Left renal pelvis (tissue), 4 donors: ENCODE measurements around the gene RITA1. TPM values are rescaled to one million over a fixed set of nuclear protein-coding genes. Genes with fewer than 3 reads are reported as not detected.
A peak's percentile ranks its signal among the peaks of the same experiment; 100 is the strongest.

Experiments
- DNase-seq, 4 donors: peaks; one replicate each; pipeline ENCODE4 v3.0.0-alpha.2; 2013; ENCODE audit warnings: low read depth in 4 of 4, low spot score in 3 of 4
- polyA plus RNA-seq, 4 donors: library from polyadenylated mRNA; unstranded; fragments of 120-200 nt; gene quantifications; one replicate each; pipeline ENCODE4 v1.2.1, GENCODE V29; 2013; ENCODE audit not compliant: insufficient read length in 4 of 4

Gene RITA1
- polyA plus RNA-seq, 4 donors, result 11.6 to 20.7 (median 14.1) TPM

- no peak for DNase-seq
Measured at GRCh38 chr12:113173081-113173698, 12.3 kb upstream of the RITA1 start.

GRCh38 chr12:113174461-113175384 lies 10.8 kb upstream of the RITA1 start:
- no peak for DNase-seq

GRCh38 chr12:113179023-113179422 lies 6.5 kb upstream of the RITA1 start:
- DNase-seq, result no peak

- DNase-seq, result no peak
Measured at GRCh38 chr12:113180333-113180732, 5.2 kb upstream of the RITA1 start.

GRCh38 chr12:113181975-113182374 lies 3.5 kb upstream of the RITA1 start:
- no peak for DNase-seq

- no peak for DNase-seq
Measured at GRCh38 chr12:113183030-113183589, 2.4 kb upstream of the RITA1 start.

GRCh38 chr12:113184098-113184899 lies 1.2 kb upstream of the RITA1 start:
- no peak for DNase-seq

- peak in 3 of 4 donors; percentile 70 to 79 (median 77) for DNase-seq
Measured at GRCh38 chr12:113184900-113185179, 681 bp upstream of the RITA1 start.

- no peak for DNase-seq
Measured at GRCh38 chr12:113186033-113186365, 478 bp downstream of the RITA1 start.

GRCh38 chr12:113186666-113187325 lies 1.3 kb downstream of the RITA1 start:
- no peak for DNase-seq

- no peak for DNase-seq
Measured at GRCh38 chr12:113189361-113189760, 3.8 kb downstream of the RITA1 start.

GRCh38 chr12:113190761-113191160 lies 5.2 kb downstream of the RITA1 start:
- no peak for DNase-seq

GRCh38 chr12:113191227-113191626 lies 5.7 kb downstream of the RITA1 start:
- no peak for DNase-seq

- no peak for DNase-seq
Measured at GRCh38 chr12:113194971-113195391, 9.5 kb downstream of the RITA1 start.

GRCh38 chr12:113195598-113195997 lies 10.1 kb downstream of the RITA1 start:
- DNase-seq, result no peak

- DNase-seq, result no peak
Measured at GRCh38 chr12:113196582-113196981, 11.1 kb downstream of the RITA1 start.

- no peak for DNase-seq
Measured at GRCh38 chr12:113196990-113197389, 11.5 kb downstream of the RITA1 start.

- no peak for DNase-seq
Measured at GRCh38 chr12:113197518-113198077, 12.1 kb downstream of the RITA1 start.

- DNase-seq, result no peak
Measured at GRCh38 chr12:113198296-113198695, 12.8 kb downstream of the RITA1 start.
